Aortic smooth muscle cell (primary cell): ENCODE results near the gene SPRED1. TPM values are rescaled to one million over a fixed set of nuclear protein-coding genes. Genes with fewer than 3 reads are reported as not detected.

Experiments used
- total RNA-seq: library from RNA; depleted of rRNA; stranded (reverse); fragments of >200 nt; gene quantifications from 2 replicates; pipeline ENCODE4 v1.2.3, GENCODE V29; 2014

The SPRED1 gene
- 64.2 and 71.7 TPM in 2 replicates for total RNA-seq

GRCh38 chr15:38252481-38253350, at the start of gene SPRED1:
Gene SPRED1 (plus strand): TSS chr15:38252836. CDS start chr15:38253186, 350 bp downstream.

Other genes starting within 250 kb of the SPRED1 start
- 6.2 and 10.1 TPM in 2 replicates for gene FAM98B, start 201.3 kb downstream of the SPRED1 start, total RNA-seq